GM23338 (cell line): ENCODE results near the gene REG3A. TPM values are rescaled to one million over a fixed set of nuclear protein-coding genes. Genes with fewer than 3 reads are reported as not detected.

Experiments used
- ATAC-seq: fragments of 200-7000 bp; cut with Tn5 transposase; 3 replicates; pipeline ENCODE4 v1.9.1; 2020
- DNase-seq: peaks from one replicate; pipeline ENCODE4 v3.0.0-alpha.2; 2015; ENCODE audit warnings: low spot score
- H2AFZ ChIP-seq: fragments of 200-600 bp; sonication (generic); 2 replicates; pipeline ENCODE4 v1.8.0; 2016; ENCODE audit warnings: antibody characterized with exemption, mild to moderate bottlenecking, moderate library complexity
- H3F3A ChIP-seq: fragments of 200-600 bp; sonication (generic); replicated peaks from 2 replicates; pipeline ENCODE4 v1.8.0; 2017; ENCODE audit warnings: antibody characterized with exemption, mixed run types, low read depth
- H3K27ac ChIP-seq: fragments of 200-600 bp; sonication (generic); 2 replicates; pipeline ENCODE4 v1.6.1; 2016; ENCODE audit warnings: low read depth
- H3K27me3 ChIP-seq: fragments of 200-600 bp; sonication (generic); 2 replicates; pipeline ENCODE4 v1.8.0; 2016; ENCODE audit warnings: mild to moderate bottlenecking, mixed run types, moderate library complexity; ENCODE audit not compliant: insufficient read depth
- H3K36me3 ChIP-seq: fragments of 200-600 bp; sonication (generic); 2 replicates; pipeline ENCODE4 v1.8.0; 2016; ENCODE audit warnings: mild to moderate bottlenecking; ENCODE audit not compliant: insufficient read depth
- H3K4me1 ChIP-seq: fragments of 200-600 bp; sonication (generic); 2 replicates; pipeline ENCODE4 v1.8.0; 2016; ENCODE audit warnings: mild to moderate bottlenecking, moderate library complexity; ENCODE audit not compliant: insufficient read depth
- H3K4me2 ChIP-seq: fragments of 200-600 bp; sonication (generic); 2 replicates; pipeline ENCODE4 v1.7.1; 2017; ENCODE audit warnings: mixed run types
- H3K4me3 ChIP-seq: fragments of 200-600 bp; sonication (generic); 2 replicates; pipeline ENCODE4 v1.6.1; 2016; ENCODE audit warnings: mixed run types
- H3K79me2 ChIP-seq: fragments of 200-600 bp; sonication (generic); replicated peaks from 2 replicates; pipeline ENCODE4 v1.8.0; 2017; ENCODE audit warnings: mild to moderate bottlenecking; ENCODE audit not compliant: insufficient read depth
- H3K9me2 ChIP-seq: fragments of 200-600 bp; sonication (generic); 2 replicates; pipeline ENCODE4 v1.8.0; 2017; ENCODE audit not compliant: insufficient read depth
- H4K20me1 ChIP-seq: fragments of 200-600 bp; sonication (generic); replicated peaks from 2 replicates; pipeline ENCODE4 v1.8.0; 2017; ENCODE audit warnings: mild to moderate bottlenecking; ENCODE audit not compliant: insufficient read depth
- H3K27ac Mint-ChIP-seq: 2 replicates; pipeline ENCODE4 v1.8.0; 2020; ENCODE audit warnings: inconsistent platforms, mild to moderate bottlenecking, moderate library complexity, mixed read lengths
- H3K27me3 Mint-ChIP-seq: 3 replicates; pipeline ENCODE4 v1.8.0; 2022; ENCODE audit warnings: low read depth, mild to moderate bottlenecking, moderate library complexity, mixed read lengths, inconsistent platforms; ENCODE audit not compliant: insufficient read depth, poor library complexity
- H3K36me3 Mint-ChIP-seq: 3 replicates; pipeline ENCODE4 v1.8.0; 2021; ENCODE audit warnings: low read depth, mild to moderate bottlenecking, inconsistent platforms, moderate library complexity, mixed read lengths
- H3K4me1 Mint-ChIP-seq: 3 replicates; pipeline ENCODE4 v1.8.0; 2020; ENCODE audit warnings: mild to moderate bottlenecking, inconsistent platforms, mixed read lengths
- H3K4me3 Mint-ChIP-seq: 3 replicates; pipeline ENCODE4 v1.8.0; 2021; ENCODE audit warnings: moderate library complexity, mild to moderate bottlenecking, inconsistent platforms, mixed read lengths
- H3K9me3 Mint-ChIP-seq: 3 replicates; pipeline ENCODE4 v1.8.0; 2020; ENCODE audit warnings: moderate library complexity, mild to moderate bottlenecking, inconsistent platforms, mixed read lengths
- CREB1 ChIP-seq: fragments of 250-450 bp; sonication (Bioruptor Pico); IDR thresholded peaks from 2 replicates; pipeline ENCODE4 v1.5.0; 2020; ENCODE audit warnings: low read depth, mild to moderate bottlenecking, moderate library complexity
- CTCF ChIP-seq, 2 experiments: fragments of 200-600 bp in 1 of 2; sonication (generic) in 1 of 2; conservative IDR thresholded peaks; 2 replicates each; pipeline versions ENCODE4 v1.5.1 to v1.6.1; 2016 to 2017; ENCODE audit warnings: antibody characterized with exemption in 2 of 2, low read depth in 2 of 2, mild to moderate bottlenecking in 2 of 2, moderate library complexity in 1 of 2
- EZH2 ChIP-seq: fragments of 200-600 bp; sonication (generic); IDR thresholded peaks from one replicate; pipeline ENCODE4 v1.8.0; 2017; ENCODE audit warnings: antibody characterized with exemption, mild to moderate bottlenecking, low read depth; ENCODE audit not compliant: unreplicated experiment
- EZH2phosphoT487 ChIP-seq: fragments of 200-600 bp; sonication (generic); IDR thresholded peaks from one replicate; pipeline ENCODE4 v1.8.1; 2018; ENCODE audit warnings: antibody characterized with exemption; ENCODE audit not compliant: unreplicated experiment
- JUNB ChIP-seq: IDR thresholded peaks from one replicate; pipeline ENCODE4 v1.6.1; 2016; ENCODE audit warnings: antibody characterized with exemption; ENCODE audit not compliant: unreplicated experiment
- NANOG ChIP-seq: IDR thresholded peaks from 2 replicates; pipeline ENCODE4 v1.6.1; 2016; ENCODE audit warnings: antibody characterized with exemption, borderline replicate concordance
- POLR2AphosphoS5 ChIP-seq: IDR thresholded peaks from 2 replicates; pipeline ENCODE4 v1.6.1; 2016; ENCODE audit warnings: antibody characterized with exemption, low read depth
- REST ChIP-seq: IDR thresholded peaks from one replicate; pipeline ENCODE4 v1.6.1; 2018; ENCODE audit warnings: antibody characterized with exemption; ENCODE audit not compliant: unreplicated experiment
- STAT1 ChIP-seq: IDR thresholded peaks from one replicate; pipeline ENCODE4 v1.6.1; 2016; ENCODE audit warnings: antibody characterized with exemption; ENCODE audit not compliant: unreplicated experiment
- ZNF114 ChIP-seq: fragments of 250-450 bp; sonication (Bioruptor Pico); IDR thresholded peaks from 2 replicates; pipeline ENCODE4 v1.5.0; 2020; ENCODE audit warnings: mild to moderate bottlenecking, moderate library complexity
- ZNF331 ChIP-seq: fragments of 250-450 bp; sonication (Bioruptor Pico); IDR thresholded peaks from 2 replicates; pipeline ENCODE4 v1.5.0; 2020; ENCODE audit warnings: low read depth, mild to moderate bottlenecking, moderate library complexity
- ZNF462 ChIP-seq: fragments of 250-450 bp; sonication (Bioruptor Pico); IDR thresholded peaks from 2 replicates; pipeline ENCODE4 v1.5.0; 2020; ENCODE audit warnings: mild to moderate bottlenecking, moderate library complexity
- long read RNA-seq: library from polyadenylated mRNA; unstranded; transcript quantifications from one replicate; pipeline ENCODE4 v2.0.0, GENCODE V29; 2020; ENCODE audit not compliant: unreplicated experiment
- polyA plus RNA-seq: library from polyadenylated mRNA; unstranded; fragments of >200 nt; fragmentation: Nextera tagmentation; extraction: Ambion mirVana; gene quantifications from 2 replicates; pipeline ENCODE4 v1.2.1, GENCODE V29; 2016
- total RNA-seq: library from RNA; depleted of rRNA; stranded (reverse); fragments of >200 nt; shearing (Covaris generic); gene quantifications from 2 replicates; pipeline ENCODE4 v1.2.3, GENCODE V29; 2014; rRNA removed
- TF ChIP-seq, protein P1 (sequence below): IDR thresholded peaks from 2 replicates; pipeline ENCODE4 v1.6.1; 2016; ENCODE audit warnings: antibody characterized with exemption

Gene REG3A
- not detected in 2 replicates for total RNA-seq
- polyA plus RNA-seq, result not detected in 2 replicates
- long read RNA-seq, result 0 reads

GRCh38 chr2:79159653-79160052, at the start of gene REG3A:
REG3A (minus strand) TSS chr2:79159753; CDS start chr2:79159405, 348 bp downstream.
- H3K4me3 ChIP-seq, result no peak within 1 kb of the TSS
- no peaks in the 10 kb centered on the region for H3K27me3 ChIP-seq
- H3K79me2 ChIP-seq, result no peaks in the 10 kb centered on the region
- H3K27ac ChIP-seq, result no peak within 1 kb of the TSS
- Mint-ChIP-seq H3K4me1 (no peaks in the 10 kb centered on the region), H3K36me3 (no peaks in the 10 kb centered on the region), H3K4me3 (no peak within 1 kb of the TSS), H3K27me3 (no peaks in the 10 kb centered on the region), H3K27ac (no peak within 1 kb of the TSS), H3K9me3 (no peaks in the 10 kb centered on the region; the same call in 2 of the 3 replicates)
- H3K4me1 ChIP-seq, result no peaks in the 10 kb centered on the region
- H2AFZ ChIP-seq, result no peak within 1 kb of the TSS
- H3K36me3 ChIP-seq, result no peaks in the 10 kb centered on the region
- H3F3A ChIP-seq, result no peaks in the 10 kb centered on the region
- DNase-seq (no peak), ATAC-seq (no peak)
- no peak within 1 kb of the TSS for H3K4me2 ChIP-seq
- H3K9me2 ChIP-seq, result peaks cover 16% of the 10 kb centered on the region
- TF ChIP-seq POLR2AphosphoS5 (no peak), NANOG (no peak), JUNB (no peak), ZNF331 (CRISPR knock-in tag) (no peak), REST (no peak), CTCF (conservative IDR thresholded peaks at IDR 0.05; ENCODE audit: low read depth in 2 of 2) (no peak), EZH2phosphoT487 (no peak), ZNF462 (CRISPR knock-in tag) (no peak), STAT1 (no peak), ZNF114 (CRISPR knock-in tag) (no peak), CREB1 (CRISPR knock-in tag) (no peak), EZH2 (no peak)
- TF ChIP-seq, protein P1, sequence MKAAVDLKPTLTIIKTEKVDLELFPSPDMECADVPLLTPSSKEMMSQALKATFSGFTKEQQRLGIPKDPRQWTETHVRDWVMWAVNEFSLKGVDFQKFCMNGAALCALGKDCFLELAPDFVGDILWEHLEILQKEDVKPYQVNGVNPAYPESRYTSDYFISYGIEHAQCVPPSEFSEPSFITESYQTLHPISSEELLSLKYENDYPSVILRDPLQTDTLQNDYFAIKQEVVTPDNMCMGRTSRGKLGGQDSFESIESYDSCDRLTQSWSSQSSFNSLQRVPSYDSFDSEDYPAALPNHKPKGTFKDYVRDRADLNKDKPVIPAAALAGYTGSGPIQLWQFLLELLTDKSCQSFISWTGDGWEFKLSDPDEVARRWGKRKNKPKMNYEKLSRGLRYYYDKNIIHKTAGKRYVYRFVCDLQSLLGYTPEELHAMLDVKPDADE, result no peak
- H4K20me1 ChIP-seq, result no peaks in the 10 kb centered on the region
